HG02938 (cell line): ENCODE data around the gene SGMS1.

Source experiments
- ATAC-seq: cut with Tn5 transposase; IDR thresholded peaks from one replicate; pipeline ENCODE4 v1.9.1; 2021; ENCODE audit warnings: mild to moderate bottlenecking, moderate library complexity; ENCODE audit not compliant: unreplicated experiment

Gene SGMS1

GRCh38 chr10:50404021-50404773 lies 219.6 kb downstream of the SGMS1 start:
- no peak for ATAC-seq

GRCh38 chr10:50403074-50403473 lies 220.7 kb downstream of the SGMS1 start:
- ATAC-seq = no peak

DNA sequence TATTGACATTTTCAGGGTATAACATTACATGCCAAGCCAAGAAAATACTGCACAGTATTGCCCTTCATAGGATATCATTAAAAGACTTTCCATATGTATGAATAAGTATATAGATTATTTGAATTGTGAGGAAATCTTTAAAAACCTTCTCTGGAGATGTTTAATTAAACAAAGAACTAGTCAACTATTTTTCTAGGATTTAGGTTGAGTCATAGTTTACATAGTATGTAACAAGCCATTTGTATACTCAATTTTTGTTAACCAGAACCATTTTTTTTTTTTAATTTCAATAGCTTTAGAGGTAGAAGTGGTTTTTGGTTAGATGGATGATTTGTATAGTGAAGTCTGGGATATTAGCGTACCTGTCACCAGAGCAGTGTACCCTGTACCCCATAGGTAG lies 221.3 kb downstream of the SGMS1 start:
- ATAC-seq = no peak

- no peak for ATAC-seq
These were observed 223.1 kb downstream of the SGMS1 start for GRCh38 chr10:50400694-50401093.

- no peak for ATAC-seq
These were observed 224.9 kb downstream of the SGMS1 start for GRCh38 chr10:50398823-50399222.

- no peak for ATAC-seq
These were observed 225.4 kb downstream of the SGMS1 start for GRCh38 chr10:50398381-50398780.

DNA sequence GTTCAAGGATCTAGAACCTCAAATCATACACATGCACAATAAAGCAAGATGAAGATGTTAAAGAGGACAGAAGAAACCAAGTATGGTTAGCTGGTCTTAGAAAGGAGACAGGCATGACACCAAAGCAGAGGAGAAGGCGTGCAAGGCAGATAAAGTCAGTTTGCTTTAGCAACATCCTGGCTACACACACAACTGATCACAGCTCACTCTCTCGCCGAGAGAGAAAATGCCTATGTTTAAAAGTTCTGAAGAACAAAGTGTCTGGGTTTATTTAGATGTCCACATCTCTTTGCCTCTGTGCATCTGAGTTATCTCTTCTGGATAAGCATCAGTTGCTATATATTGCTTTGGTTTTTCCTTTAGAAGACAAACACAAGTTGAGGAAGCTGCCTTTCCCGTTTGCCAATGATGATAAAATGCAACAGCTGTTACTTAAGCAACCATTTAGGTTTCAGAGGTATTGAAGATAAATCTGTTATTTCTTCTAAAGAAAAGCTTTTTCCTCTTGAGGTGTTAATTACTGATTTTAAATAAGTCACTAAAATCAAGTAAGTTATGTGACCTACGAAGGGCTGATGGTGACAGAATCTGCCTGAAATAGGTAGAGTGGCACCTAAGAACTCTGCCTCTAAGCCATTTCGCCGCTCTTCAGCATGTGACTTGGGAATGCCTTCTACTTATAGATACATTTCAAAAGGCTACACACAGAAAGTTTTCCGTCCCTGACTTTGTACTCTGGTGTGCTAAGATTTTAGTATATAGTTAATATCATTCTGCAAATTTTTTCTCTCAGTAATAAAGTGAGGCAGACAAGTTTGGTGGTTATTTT lies 226.2 kb downstream of the SGMS1 start:
- ATAC-seq = peak; percentile 41

DNA sequence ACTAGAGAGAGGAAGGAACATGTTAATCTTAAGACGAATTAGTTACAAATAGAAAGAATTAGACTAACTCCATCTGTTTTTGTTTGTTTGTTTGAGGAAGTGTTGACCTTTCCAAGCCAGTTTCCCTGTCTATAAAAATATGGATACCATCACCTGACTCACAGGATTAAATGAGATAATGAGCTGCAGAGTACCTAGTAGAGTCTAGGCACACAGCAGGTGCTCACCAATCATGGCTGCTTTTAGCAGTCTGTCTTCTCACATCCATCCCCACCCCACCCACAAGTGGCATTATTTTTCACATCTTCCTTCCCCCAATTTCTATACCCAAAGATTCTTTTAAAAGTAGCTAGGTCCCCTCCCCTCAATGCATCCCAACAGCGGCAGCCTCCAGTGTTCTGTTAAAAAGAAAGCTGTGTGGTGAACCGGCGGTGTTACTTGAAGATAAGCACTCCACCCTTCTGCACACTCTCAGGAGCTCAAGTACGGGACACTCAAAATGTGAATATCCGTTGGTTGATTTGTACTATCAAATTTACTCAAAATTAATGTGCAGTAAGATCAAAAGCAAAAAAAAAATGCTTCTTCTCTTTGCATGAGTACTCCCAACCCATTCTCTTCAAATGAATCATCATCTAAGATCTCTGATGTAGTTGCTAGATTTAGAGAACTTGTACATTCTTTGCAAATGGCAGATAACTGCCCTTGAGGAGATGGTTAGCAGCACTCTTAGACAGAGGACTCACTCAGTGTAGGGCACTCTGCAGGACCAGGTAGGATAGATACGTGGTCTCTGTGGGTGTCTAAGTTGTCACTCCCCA lies 227.1 kb downstream of the SGMS1 start:
- peak; percentile 83 for ATAC-seq

GRCh38 chr10:50395851-50396250 lies 227.9 kb downstream of the SGMS1 start:
- no peak for ATAC-seq

DNA sequence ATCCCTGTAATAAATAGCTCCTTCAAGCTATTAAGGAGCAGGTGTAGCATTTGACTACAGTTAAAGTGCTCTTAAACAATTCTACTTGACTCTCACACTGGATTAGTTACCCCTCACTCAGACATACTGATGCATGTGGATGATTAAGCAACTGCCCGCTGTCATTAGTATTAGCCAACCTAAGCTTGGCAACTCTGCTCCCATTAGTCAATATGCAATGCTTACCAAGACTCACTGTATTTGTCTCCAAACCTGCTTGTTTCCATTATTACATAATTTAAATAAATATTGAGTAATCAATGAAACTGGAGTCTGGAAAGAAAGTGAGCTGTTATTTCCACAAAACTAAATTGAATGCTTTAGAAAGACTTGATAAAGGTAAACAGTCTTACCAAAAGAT lies 228.5 kb downstream of the SGMS1 start:
- no peak for ATAC-seq

DNA sequence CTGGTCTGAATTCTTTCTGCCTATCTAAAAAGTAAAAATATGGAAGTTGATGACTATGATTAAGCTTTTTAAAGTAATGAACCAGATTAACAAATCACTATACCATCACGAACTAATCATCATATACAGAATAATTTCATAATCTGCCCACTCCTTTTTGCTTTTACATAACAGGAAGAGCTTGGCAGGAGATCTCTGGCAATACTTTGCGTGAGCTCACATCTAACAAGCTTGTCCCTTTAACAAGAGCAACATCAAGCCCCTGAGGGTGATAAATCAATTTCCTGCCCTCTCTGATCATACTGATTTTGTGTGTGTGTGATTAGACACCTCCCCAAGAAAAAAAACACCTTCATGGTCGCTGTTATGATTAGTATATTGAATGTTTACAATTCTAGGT lies 228.9 kb downstream of the SGMS1 start:
- ATAC-seq = no peak

DNA sequence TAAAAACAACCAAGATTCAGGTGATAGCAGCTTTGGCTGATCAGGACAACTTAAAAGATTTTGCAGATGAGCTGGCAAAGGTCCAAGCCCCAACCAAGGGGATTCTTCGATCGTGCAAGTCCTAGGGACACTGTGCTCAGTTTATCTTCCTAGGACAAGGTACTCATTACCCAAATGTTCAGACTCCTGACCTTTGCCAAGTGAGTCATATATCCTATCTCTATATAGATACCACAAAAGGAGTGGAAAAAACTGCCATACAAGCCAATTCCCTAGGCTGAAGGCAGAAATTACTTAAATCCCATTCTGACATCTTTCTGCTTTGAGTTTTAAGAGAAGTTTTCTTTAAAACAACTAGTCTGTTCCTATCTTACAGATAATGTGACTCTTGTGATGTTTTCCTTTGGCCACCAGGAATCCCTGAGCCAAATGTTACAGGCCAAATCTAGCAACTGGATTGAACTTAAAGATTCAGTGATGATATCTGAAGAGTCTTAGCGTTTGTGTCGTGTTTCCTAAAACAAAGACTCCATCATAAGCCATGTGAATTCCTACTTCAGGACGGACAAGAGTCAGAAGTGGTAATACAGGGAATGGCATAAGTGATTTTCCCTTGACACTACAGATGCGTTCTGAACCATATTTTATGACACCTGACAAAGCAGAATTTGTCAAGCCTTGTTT lies 229.8 kb downstream of the SGMS1 start:
- no peak for ATAC-seq

GRCh38 chr10:50392966-50393718 lies 230.6 kb downstream of the SGMS1 start:
- no peak for ATAC-seq

- ATAC-seq = no peak
These were observed 231.3 kb downstream of the SGMS1 start for GRCh38 chr10:50392426-50392825.

DNA sequence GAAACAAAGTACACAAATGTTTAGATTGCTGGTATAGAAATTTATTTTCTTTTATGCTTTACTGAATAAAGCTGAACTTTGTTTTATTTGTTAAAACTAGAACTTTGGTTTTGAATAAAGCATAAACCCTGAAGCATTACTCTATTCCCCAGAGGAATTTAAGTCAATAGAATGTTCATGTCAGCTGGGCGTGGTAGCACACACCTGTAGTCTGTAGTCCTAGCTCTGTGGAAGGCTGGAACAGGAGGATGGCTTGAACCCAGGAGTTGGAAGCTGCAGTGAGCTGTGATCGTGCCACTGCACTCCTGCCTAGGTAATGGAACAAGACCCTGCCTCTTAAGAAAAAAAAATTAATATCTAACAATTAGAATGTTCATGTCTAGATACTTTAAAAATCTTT lies 233.5 kb downstream of the SGMS1 start:
- ATAC-seq = no peak

DNA sequence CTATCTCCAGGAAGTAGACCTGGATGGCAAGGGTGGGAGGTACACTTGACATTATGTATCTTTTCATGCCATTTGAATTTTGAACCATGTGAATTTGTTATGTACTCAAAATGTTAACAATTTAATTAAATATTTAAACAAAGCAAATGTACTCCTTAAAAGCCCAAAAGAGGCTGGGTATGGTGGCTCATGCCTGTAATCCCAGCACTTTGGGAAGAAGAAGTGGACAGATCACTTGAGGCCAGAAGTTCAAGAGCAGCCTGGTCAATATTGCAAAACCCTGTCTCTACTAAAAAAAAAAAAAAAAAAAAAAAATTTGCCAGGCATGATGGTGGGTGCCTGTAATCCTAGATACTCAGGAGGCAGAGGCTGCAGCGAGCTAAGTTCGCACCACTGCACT lies 235.6 kb downstream of the SGMS1 start:
- ATAC-seq = no peak

- peak; percentile 65 for ATAC-seq
These were observed 236.1 kb downstream of the SGMS1 start for GRCh38 chr10:50387732-50388073.

DNA sequence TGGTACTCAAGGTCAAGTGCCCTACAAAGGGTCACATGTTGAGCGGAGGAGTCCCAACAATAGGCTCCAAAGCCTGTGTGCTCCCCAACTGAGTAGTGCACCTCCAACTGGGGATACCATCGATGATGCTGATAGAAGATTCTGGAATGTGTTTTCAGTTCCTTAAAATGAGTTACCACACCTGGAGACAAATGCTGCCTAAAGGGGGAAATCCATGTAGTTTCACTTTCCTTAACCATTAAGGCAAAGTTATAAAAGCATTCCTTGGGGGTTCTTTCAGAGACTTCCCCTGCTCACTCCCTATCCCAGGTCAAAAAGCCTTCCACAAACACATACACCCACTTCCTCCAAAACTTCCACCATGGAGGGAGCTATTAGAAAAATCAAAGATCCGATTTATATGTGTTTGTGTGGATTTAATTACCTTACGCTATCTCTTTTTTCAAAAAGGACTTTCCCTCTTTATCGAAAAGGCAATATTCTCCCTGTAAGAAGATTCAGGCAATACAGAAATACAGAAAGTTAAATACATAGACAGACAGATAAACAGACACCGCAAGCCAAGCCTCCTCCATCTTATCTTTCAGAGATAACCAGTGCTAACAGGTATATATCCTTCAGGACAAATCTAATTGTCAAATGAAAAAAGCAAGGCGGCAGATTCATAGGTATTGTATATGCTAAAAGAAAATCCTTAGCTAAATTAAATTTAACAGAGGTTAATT lies 236.6 kb downstream of the SGMS1 start:
- no peak for ATAC-seq

GRCh38 chr10:50385624-50386023 lies 238.1 kb downstream of the SGMS1 start:
- no peak for ATAC-seq

DNA sequence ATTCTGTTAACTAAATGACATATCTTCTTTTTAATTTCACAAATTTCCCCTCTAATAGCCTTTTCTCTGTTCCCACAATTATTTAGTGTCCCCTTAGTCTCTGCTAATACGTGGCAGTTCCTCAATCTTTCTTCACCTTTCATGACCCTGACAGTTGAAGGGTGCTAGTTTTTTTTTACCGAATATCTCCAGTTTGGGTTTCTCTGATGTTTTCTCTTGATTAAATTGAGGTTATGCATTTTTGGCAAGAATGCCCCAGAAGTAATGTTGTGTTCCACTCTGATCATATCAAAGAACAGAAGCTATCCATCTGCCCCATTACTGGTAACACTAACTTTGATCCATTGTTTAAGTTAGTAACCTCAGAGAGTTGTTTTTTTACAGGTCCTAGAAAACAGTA lies 238.9 kb downstream of the SGMS1 start:
- no peak for ATAC-seq
